ENCODE results near the gene SIRPB2.

The SIRPB2 gene

DNA sequence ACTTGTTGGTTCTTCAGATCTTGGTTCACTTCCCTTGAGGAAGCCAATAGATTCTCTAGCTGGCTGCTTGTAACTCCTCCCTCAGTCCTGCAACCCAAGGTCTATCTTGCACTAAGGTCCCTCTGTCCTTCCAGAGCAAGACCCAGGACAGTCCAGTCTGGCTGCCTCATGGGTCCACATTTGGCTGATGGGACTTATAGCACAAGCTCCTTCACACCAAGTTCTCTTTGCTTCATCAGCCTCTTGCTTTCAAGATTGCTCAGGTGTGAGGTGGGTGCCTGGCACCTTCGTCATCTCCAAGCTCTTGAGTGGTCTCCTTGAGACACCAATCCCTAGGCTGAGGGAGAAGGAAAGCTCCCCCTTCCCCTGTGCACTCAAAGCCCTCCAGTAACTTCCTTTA is 52.9 kb downstream of the SIRPB2 start:
- no peak for DNase-seq

DNA sequence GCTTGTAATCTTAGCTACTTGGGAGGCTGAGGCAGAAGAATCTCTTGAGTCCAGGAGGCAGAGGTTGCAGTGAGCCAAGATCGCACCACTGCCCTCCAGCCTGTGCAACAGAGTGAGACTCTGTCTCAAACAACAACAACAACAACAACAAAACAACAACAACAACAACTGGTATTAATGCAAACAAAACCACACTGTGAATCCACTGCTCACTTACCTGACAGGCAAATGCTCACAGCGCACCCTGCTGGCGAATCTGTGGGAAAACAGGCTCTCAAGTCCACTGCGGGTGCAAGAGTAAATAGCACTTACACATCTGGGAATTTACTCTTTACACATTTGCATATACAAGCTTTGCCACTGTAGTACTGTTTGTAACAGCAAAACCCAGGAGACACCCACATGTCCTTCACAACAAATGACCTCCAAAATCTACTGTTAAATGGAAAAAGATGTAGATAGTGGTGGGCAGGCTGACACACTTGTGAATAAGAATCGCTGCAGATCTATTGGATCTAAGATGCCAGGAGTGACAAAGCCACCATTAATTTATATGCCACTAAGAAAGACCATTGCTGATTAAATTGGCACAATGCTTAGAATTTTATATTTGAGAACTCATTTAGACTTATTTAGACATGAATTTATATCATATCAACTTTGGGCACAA is 53.9 kb downstream of the SIRPB2 start:
- peak; percentile 78 for DNase-seq

DNA sequence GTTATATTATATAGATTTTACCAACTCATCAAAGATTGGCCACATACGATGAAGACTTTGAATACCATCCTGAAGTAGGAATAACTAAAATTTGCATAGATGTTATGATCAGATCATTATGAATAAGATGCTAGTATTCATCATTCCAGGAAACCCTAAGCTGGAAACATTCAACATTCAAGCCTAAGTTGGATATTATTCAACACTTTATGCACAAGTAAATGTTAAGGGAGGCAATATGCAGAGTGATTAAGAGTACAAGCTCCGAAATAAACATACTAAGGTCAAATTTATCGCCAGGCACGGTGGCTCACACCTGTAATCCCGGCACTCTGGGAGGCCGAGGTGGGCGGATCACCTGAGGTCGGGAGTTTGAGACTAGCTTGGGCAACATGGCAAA is 55.0 kb downstream of the SIRPB2 start:
- no peak for DNase-seq

DNA sequence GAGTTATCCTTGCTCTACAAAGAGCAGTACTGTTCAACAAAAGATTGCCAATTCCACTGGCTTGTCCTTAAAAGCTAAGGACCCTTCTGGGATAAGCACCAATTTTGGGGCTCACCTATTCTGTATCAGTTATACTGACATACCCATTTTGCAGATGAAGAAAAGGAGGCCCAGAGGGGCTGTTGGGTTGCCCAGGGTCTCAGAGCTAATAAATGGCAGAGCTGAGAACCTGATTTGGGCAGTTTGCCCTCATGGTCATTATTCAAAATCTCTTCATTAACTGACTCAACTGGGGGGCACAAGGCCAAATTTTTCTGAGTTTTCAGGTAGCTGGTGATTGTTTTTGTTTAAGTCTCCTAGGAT is 55.9 kb downstream of the SIRPB2 start:
- DNase-seq, result no peak

DNA sequence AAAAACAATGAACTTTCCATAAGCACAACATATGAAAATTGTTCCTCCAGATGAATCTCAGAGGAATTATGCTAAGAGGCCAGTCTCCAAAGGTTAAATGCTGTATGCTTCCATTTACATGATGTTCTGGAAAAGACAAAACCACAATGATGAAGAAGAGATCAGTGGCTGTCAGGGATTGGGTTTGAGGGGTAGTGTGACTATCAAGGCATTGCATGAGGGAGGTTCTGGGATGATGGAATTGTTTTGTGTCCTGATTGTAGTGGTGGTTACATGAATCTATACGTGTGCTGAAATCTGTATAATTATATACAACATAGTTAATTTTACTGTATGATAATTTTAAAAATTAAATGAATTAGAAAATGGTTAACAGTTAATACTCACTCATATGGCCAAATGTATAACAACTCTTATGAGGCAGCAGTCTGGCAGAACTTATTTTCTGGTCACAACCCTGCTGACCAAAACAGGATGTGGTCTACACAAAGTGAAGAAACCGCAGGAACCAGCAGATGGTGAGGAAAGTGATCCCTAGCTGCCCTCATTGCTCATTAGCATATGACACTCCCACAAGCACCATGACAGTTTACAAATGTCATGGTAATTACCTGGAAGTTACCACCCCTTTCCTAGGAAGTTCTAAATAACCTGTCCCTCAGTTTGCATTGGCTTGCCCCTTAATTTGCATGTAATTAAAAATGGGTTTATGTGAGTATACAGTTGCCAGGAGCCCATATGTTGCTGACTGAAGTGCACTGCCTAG is 56.5 kb downstream of the SIRPB2 start:
- peak; percentile 53 for DNase-seq

DNA sequence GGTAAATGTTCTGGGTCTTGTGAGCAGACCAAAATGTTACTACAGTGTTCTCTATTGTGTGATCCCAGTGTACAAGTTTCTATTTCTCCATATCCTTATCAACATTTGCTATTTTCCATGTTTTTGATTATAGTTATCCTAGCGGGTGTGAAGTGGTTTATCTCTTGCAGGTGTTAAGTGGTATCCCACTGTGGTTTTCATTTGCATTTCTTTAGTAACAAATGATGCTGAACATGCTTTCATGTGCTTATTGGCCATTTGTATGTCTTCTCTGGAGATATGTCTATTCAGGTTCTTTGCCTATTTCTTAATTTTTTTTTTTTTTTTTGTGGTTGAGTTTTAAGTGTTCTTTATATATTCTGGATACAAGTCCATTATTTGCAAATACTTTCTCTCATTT is 60.1 kb downstream of the SIRPB2 start:
- no peak for DNase-seq

DNA sequence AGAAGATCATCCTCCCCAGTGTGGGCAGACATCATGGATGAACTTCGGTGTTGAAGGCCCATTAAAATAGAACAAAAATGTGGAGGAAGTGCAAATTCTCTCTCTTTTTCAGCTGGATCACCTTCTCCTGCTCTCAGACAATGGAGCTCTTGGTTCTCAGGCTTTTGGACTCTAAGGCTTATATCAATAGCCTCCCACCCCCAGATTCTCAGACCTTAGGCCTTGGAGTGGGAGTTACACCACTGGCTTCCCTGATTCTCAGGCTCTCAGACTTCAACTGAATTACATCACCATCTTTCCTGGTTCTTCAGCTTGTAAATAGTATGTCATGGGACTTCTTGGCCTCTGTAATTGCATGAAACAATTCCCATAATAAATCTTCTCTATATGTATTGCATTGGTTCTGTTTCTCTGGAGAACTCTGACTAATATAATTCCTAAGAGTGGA is 61.2 kb downstream of the SIRPB2 start:
- DNase-seq, result no peak

DNA sequence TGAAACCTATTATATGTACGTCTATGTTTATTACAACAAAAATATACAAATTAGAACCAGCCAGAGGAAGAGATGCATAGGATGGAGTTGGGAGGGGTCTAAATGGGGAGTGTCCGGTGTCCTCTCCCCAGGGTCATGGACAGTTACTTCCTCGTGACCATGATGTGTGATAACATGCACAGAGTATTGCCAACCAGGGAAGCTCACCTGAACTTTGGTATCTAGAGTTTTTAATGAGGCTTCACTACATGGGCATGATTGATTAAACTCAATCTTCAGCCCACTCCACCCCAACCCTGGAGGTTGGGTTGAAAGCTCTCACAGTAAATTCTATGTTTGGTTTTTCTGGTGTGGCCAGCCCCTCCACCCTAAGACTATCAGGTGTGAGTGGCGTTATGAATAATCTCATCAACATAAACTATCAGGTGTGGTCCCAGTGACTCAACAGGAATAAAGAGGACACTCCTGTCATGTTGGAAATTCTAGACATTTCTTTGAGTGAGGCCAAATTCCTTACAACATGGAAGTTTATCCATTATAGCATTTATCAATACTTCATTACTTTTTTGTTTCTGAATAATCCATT is 62.0 kb downstream of the SIRPB2 start:
- DNase-seq, result no peak

DNA sequence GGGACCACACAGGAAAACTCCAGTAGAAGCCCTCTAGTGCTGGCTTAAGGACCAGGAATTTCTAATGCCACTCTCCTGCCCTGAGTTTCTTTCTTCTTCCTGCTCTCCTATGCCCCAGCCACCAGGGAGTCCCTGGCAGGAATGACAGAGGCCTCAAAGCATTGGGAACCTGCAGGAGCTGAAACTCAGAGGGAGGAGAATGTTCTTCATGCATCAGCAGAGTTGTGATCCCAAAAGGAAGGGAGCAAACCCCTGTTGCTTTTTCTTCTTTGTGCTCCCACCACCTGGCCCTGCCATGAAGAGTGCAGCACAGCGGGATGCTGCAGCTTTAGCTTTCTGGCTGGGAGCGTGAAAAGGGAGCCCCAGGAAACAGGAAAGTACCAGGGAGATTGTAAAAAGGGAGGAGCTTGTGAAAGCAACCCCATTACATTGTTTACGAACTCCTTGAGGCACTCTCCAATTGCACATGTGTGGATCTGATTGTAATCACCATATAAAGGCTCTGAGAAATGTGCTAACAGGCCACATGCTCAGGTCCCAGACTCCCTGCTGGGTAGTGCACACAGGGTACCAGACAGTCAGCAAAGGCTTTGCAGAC is 63.7 kb downstream of the SIRPB2 start:
- DNase-seq, result no peak

DNA sequence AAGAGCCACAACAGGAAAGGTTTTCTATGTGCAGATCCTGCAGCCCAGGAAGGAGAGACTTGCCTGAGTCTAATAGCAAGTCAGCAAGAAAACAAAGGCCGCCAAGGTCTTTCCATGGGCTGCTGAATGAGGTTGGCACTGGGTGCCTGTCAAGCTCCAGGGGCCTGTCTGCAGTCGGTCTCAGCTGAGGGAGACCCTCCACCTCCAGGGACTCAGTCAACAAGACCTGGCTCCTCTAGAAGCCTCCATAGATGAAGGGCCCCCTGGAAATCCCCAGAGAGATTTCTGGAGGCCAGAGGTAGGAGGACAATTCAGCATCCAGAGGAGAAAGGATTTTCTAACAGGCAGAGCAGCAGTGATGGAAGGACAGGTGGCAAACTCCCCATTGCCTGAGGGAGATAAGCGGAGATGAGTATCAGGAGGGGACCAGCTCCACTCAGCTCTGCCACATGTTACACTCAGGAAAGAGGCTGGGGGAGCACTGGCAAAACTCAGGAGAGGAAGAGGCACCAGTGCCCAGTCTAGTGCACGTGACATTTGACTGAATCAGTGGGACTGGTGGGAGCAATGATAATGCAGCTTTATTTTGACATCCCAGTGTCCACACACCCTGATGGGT is 64.9 kb downstream of the SIRPB2 start:
- DNase-seq, result no peak
